ENCODE data around the gene ERC1. TPM values are rescaled to one million over a fixed set of nuclear protein-coding genes. Genes with fewer than 3 reads are reported as not detected.

ERC1 gene
- total and polyA plus RNA-seq, 9 of the 15 experiments (the other 6 are each of a cell fraction or from before 2014, with no cell fraction given), result 0.74 to 11.8 (median 4.8) TPM

- TF ChIP-seq VEZF1 (CRISPR knock-in tag; IDR thresholded peaks at IDR 0.05) (peak; percentile 68), ZBTB12 (CRISPR knock-in tag; IDR thresholded peaks at IDR 0.05) (peak; percentile 40; the same call in 1 of the 2 replicates), CBX1 (IDR thresholded peaks at IDR 0.05; ENCODE audit: low read depth) (peak; percentile 43; the same call in 1 of the 2 replicates), ETV1 (tag; conservative IDR thresholded peaks at IDR 0.05; ENCODE audit: low read depth) (peak; percentile 42; the same call in 1 of the 2 replicates), RBM22 (IDR thresholded peaks at IDR 0.05; ENCODE audit: low read depth, low read length, poor library complexity, severe bottlenecking) (no peak), YY1 (IDR thresholded peaks at IDR 0.05; ENCODE audit: borderline replicate concordance in 1 of 3, control insufficient read depth in 1 of 3, extremely low read depth in 1 of 3, insufficient read depth in 3 of 3, insufficient read length in 1 of 3, insufficient replicate concordance in 2 of 3, low read depth in 1 of 3, low read length in 2 of 3) (peak in 1 of 3 experiments; percentile 5), ARID1B (IDR thresholded peaks at IDR 0.05) (peak; percentile 57; the same call in 1 of the 2 replicates), ZNF146 (CRISPR knock-in tag; IDR thresholded peaks at IDR 0.05; ENCODE audit: unreplicated experiment) (no peak), TAF1 (IDR thresholded peaks at IDR 0.05; ENCODE audit: control insufficient read depth, extremely low read depth, insufficient read depth, low read length, severe bottlenecking) (peak; percentile 51), DDX20 (tag; IDR thresholded peaks at IDR 0.05; ENCODE audit: low read depth) (no peak), ERF (CRISPR knock-in tag; IDR thresholded peaks at IDR 0.05) (no peak), NRF1 (conservative IDR thresholded peaks at IDR 0.05 in 1 of 2, IDR thresholded peaks at IDR 0.05 in 1 of 2) (peak; percentile 42 to 48; a peak in 3 of 4 replicates), PHF8 (IDR thresholded peaks at IDR 0.05; ENCODE audit: borderline replicate concordance, low read length) (peak; percentile 92), ESRRA (IDR thresholded peaks at IDR 0.05; ENCODE audit: borderline replicate concordance, low read depth) (peak; percentile 44; the same call in 1 of the 2 replicates), PRPF4 (IDR thresholded peaks at IDR 0.05; ENCODE audit: insufficient read depth, low read depth, low read length, poor library complexity, severe bottlenecking) (no peak), PTTG1 (tag; IDR thresholded peaks at IDR 0.05; ENCODE audit: low read depth) (no peak), MXI1 (IDR thresholded peaks at IDR 0.05; ENCODE audit: low read depth, low read length) (no peak), NFIX (CRISPR knock-in tag; IDR thresholded peaks at IDR 0.05; ENCODE audit: low read depth) (no peak), CBFA2T3 (IDR thresholded peaks at IDR 0.05) (0 out of 2 replicates have a peak, but pooled peaks have one; percentile 15), LARP7 (IDR thresholded peaks at IDR 0.05) (peak; percentile 74; the same call in 1 of the 2 replicates), CHD1 (IDR thresholded peaks at IDR 0.05; ENCODE audit: low read length) (peak; percentile 69), ELK1 (CRISPR knock-in tag; IDR thresholded peaks at IDR 0.05) (no peak), GABPB1 (CRISPR knock-in tag; IDR thresholded peaks at IDR 0.05) (peak; percentile 44; the same call in 1 of the 2 replicates), ETS2 (tag; IDR thresholded peaks at IDR 0.05; ENCODE audit: borderline replicate concordance, poor library complexity, severe bottlenecking) (no peak)
Observed at GRCh38 chr12:990661-991349, at the start of gene ERC1 (continued).

All from K562 (cell line).